Thyroid gland (tissue), 4 donors: Measurements from ENCODE around the gene TBC1D22B. TPM values are rescaled to one million over a fixed set of nuclear protein-coding genes. Genes with fewer than 3 reads are reported as not detected.

Experiments
- DNase-seq, 2 donors: peaks; one replicate each; pipeline ENCODE4 v3.0.0-alpha.2; 2019
- H3K27ac ChIP-seq, 3 donors: fragments of 200-600 bp; sonication (generic); 1 replicate in 2 of 3; 2 replicates in 1 of 3; pipeline ENCODE4 v1.5.1; 2016 to 2019; ENCODE audit warnings: mild to moderate bottlenecking in 1 of 3, moderate library complexity in 1 of 3
- H3K27me3 ChIP-seq: fragments of 200-600 bp; sonication (generic); one replicate; pipeline ENCODE4 v1.5.1; 2019
- H3K36me3 ChIP-seq, 2 donors: fragments of 200-600 bp; sonication (generic); one replicate each; pipeline ENCODE4 v1.5.1; 2016 to 2019
- H3K4me1 ChIP-seq, 2 donors: fragments of 200-600 bp; sonication (generic); one replicate each; pipeline ENCODE4 v1.5.1; 2017 to 2019
- H3K4me3 ChIP-seq, 3 donors: fragments of 200-600 bp; sonication (generic); replicated peaks in 1 of 3; 1 replicate in 2 of 3; 2 replicates in 1 of 3; pipeline ENCODE4 v1.5.1; 2016; ENCODE audit warnings: mild to moderate bottlenecking in 1 of 3
- H3K9me3 ChIP-seq: fragments of 200-600 bp; sonication (generic); one replicate; pipeline ENCODE4 v1.5.1; 2017
- CTCF ChIP-seq, 6 experiments: fragments of 200-600 bp in 3 of 6; fragments of 450-650 bp in 3 of 6; sonication (generic) in 3 of 6; IDR thresholded peaks; one replicate each; pipeline ENCODE4 v1.5.1; 2016 to 2019; ENCODE audit warnings: antibody characterized with exemption in 6 of 6, mild to moderate bottlenecking in 2 of 6, inconsistent platforms in 1 of 6, moderate library complexity in 1 of 6
- POLR2A ChIP-seq, 2 donors: fragments of 450-650 bp; IDR thresholded peaks; one replicate each; pipeline ENCODE4 v1.6.1; 2017; ENCODE audit warnings: antibody characterized with exemption in 2 of 2, mild to moderate bottlenecking in 2 of 2, moderate library complexity in 1 of 2
- WGBS, 2 donors: methylation state at CpG; one replicate each; pipeline ENCODE4 v1.1.5; 2017; 5-methylcytosine and 5-hydroxymethylcytosine counted together
- intact Hi-C: fragments of 100-400 bp; cut with DNase I; formaldehyde crosslinking; loops from one replicate; pipeline ENCODE4 v1.15.1; 2023
- total RNA-seq, 4 donors: library from RNA; depleted of rRNA; stranded (reverse); fragments of >200 nt; gene quantifications; one replicate each; pipeline ENCODE4 v1.2.3, GENCODE V29; 2016

Gene TBC1D22B, protein sequence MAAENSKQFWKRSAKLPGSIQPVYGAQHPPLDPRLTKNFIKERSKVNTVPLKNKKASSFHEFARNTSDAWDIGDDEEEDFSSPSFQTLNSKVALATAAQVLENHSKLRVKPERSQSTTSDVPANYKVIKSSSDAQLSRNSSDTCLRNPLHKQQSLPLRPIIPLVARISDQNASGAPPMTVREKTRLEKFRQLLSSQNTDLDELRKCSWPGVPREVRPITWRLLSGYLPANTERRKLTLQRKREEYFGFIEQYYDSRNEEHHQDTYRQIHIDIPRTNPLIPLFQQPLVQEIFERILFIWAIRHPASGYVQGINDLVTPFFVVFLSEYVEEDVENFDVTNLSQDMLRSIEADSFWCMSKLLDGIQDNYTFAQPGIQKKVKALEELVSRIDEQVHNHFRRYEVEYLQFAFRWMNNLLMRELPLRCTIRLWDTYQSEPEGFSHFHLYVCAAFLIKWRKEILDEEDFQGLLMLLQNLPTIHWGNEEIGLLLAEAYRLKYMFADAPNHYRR
- 10 to 100 TPM; 11.5 to 15.7 (median 14.2) TPM for total RNA-seq

DNA sequence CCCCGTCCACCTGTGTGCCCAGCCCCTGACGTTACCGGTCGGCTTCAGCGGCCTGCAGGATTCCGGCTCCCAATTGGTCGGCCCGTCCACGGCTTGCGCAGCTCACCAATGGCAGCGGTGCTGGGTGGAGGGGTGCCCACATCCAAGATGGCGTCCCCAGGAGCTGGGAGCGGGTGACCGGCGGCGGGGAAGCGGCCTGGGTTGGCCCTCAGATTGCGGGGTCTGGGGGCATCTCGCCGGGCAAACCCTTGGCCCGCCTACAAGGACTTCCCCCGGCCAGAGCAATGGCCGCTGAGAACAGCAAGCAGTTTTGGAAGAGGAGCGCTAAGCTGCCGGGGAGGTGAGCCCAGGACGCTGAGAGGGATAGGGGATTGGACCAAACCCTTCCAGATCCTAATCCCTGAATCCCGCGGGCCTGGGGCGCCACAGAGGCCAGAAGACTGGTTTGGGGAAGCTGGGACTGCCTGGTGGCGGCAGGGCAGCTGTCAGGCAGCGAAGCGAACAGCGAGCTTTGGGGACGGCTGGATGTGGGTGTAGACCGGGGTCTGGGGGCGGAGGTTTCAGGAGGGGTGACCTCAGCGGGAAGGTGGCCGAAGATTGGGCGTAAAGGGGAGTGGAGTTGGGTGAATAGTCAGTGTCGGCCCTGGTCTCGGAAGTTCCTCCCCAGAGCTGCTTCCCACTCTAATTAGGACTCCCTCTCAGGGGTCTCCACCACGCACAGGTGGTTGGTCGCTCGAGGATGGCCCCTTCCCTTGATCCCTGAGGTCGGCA lies at the start of gene TBC1D22B, which contains the start of gene TMEM217:
Gene TBC1D22B (plus strand): TSS at position 139 of the 771 bp plus-strand sequence. CDS start 146 bp downstream, at position 285.
Gene TMEM217 (minus strand): TSS at position 511 of the 771 bp plus-strand sequence. CDS start 39,114 bp downstream, outside the sequence.
- intact Hi-C loops = no loop called here
- no peaks in the 10 kb centered on the region for H3K27me3 ChIP-seq
- no peaks in the 10 kb centered on the region for H3K9me3 ChIP-seq
- peaks cover 13 to 17% of the 10 kb centered on the region in 2 donors for H3K4me1 ChIP-seq
- TF ChIP-seq POLR2A (IDR thresholded peaks at IDR 0.05) = peak; percentile 31 to 92
- no peak for TF ChIP-seq CTCF (IDR thresholded peaks at IDR 0.05)
- H3K27ac ChIP-seq = peak within 1 kb of the TSS; percentile 82 to 88 (median 86)
- 0% methylated on average over 25 to 38 of the region's 45 CpGs for WGBS, 2 donors
- H3K4me3 ChIP-seq = peak within 1 kb of the TSS; percentile 58 to 92 (median 68)
- H3K36me3 ChIP-seq = no peaks in the 10 kb centered on the region
- peak; percentile 98 to 99 for DNase-seq

DNA sequence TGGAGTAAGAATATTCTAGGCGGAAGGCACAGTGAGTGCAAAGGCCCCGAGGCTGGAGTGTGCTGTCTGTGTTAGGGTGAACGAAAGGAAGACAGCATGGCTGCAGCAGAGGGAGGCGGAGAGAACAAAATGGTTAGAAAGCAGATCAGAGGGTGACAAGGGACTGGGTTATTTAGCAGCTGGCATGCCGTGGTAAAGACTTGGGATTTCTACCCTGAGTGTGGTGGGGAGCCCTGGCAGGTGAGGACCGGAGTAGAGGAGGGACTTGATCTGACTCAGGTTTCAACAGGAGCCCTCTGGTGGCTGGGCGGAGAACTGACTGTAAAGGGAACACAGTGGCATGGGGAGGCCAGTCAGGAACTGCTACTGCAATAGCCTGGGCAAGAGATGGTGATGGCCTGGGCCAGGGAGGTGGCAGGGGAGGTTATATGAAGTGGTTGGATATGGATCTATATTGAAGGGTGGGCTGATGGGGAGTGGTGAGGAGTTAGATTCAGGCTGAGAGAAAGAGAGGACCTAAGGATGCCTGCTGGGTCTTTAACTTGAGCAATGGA lies 49.6 kb upstream of the TBC1D22B start:
- peak; percentile 79 to 86 for DNase-seq
- Histone ChIP-seq H3K36me3 (no peaks in the 10 kb centered on the region), H3K27me3 (no peaks in the 10 kb centered on the region), H3K4me3 (no peak overlapping the region), H3K4me1 (peaks cover 19 to 23% of the 10 kb centered on the region in 2 donors), H3K9me3 (no peaks in the 10 kb centered on the region), H3K27ac (no peak overlapping the region)
- intact Hi-C loops = no loop called here
- TF ChIP-seq CTCF (IDR thresholded peaks at IDR 0.05) = peak in 5 of 6 experiments; percentile 44 to 83 (median 64)
- no peak for TF ChIP-seq POLR2A (IDR thresholded peaks at IDR 0.05)
- WGBS, 2 donors = 74 to 77% methylated on average over 7 of the region's 7 CpGs

GRCh38 chr6:37208793-37209192 lies 48.8 kb upstream of the TBC1D22B start:
- Histone ChIP-seq H3K9me3 (no peaks in the 10 kb centered on the region), H3K36me3 (no peaks in the 10 kb centered on the region), H3K4me1 (peaks cover 19 to 23% of the 10 kb centered on the region in 2 donors), H3K27ac (no peak overlapping the region), H3K27me3 (no peaks in the 10 kb centered on the region), H3K4me3 (no peak overlapping the region)
- DNase-seq = no peak
- no peak for TF ChIP-seq CTCF (IDR thresholded peaks at IDR 0.05)
- no peak for TF ChIP-seq POLR2A (IDR thresholded peaks at IDR 0.05)
- intact Hi-C loops = no loop called here
- 92 to 95% methylated on average over 7 of the region's 7 CpGs for WGBS, 2 donors

GRCh38 chr6:37209461-37210205 lies 47.9 kb upstream of the TBC1D22B start:
- Histone ChIP-seq H3K9me3 (no peaks in the 10 kb centered on the region), H3K27me3 (no peaks in the 10 kb centered on the region), H3K36me3 (no peaks in the 10 kb centered on the region), H3K4me3 (no peak overlapping the region), H3K4me1 (peaks cover 12 to 18% of the 10 kb centered on the region in 2 donors), H3K27ac (no peak overlapping the region)
- WGBS, 2 donors = 90 to 92% methylated on average over 12 of the region's 12 CpGs
- intact Hi-C loops = loop anchor here (5.0 to 10.0 kb wide), 4 partner anchors 37 to 445 kb away; partner anchors contain the start of genes PIM1 and PPIL1
- TF ChIP-seq POLR2A (IDR thresholded peaks at IDR 0.05) (no peak), CTCF (IDR thresholded peaks at IDR 0.05) (no peak)
- DNase-seq = no peak
